KMS-11 (cell line): Measurements from ENCODE around the gene ANKRD34C.

Experiments
- H2AFZ ChIP-seq: fragments of 200-600 bp; sonication (generic); 2 replicates; pipeline ENCODE4 v1.6.1; 2016; ENCODE audit warnings: antibody characterized with exemption, mixed run types, low read depth
- H3K27ac ChIP-seq: fragments of 200-600 bp; sonication (generic); 2 replicates; pipeline ENCODE4 v1.6.1; 2016; ENCODE audit warnings: mild to moderate bottlenecking, mixed run types
- H3K27me3 ChIP-seq: fragments of 200-600 bp; sonication (generic); 2 replicates; pipeline ENCODE4 v1.6.1; 2017; ENCODE audit warnings: mild to moderate bottlenecking, low read depth, mixed run types, moderate library complexity; ENCODE audit not compliant: insufficient read depth
- H3K36me3 ChIP-seq: fragments of 200-600 bp; sonication (generic); 2 replicates; pipeline ENCODE4 v1.6.1; 2017; ENCODE audit warnings: mild to moderate bottlenecking, mixed run types; ENCODE audit not compliant: insufficient read depth
- H3K4me1 ChIP-seq: fragments of 200-600 bp; sonication (generic); 2 replicates; pipeline ENCODE4 v1.6.1; 2016; ENCODE audit warnings: mild to moderate bottlenecking, low read depth, mixed run types; ENCODE audit not compliant: poor library complexity, severe bottlenecking
- H3K4me2 ChIP-seq: fragments of 200-600 bp; sonication (generic); 2 replicates; pipeline ENCODE4 v1.7.0; 2016; ENCODE audit warnings: mild to moderate bottlenecking, mixed run types
- H3K4me3 ChIP-seq: fragments of 200-600 bp; sonication (generic); IDR thresholded peaks from 2 replicates; pipeline ENCODE4 v1.6.1; 2017; ENCODE audit warnings: low read depth, low read length, mixed read lengths; ENCODE audit not compliant: insufficient read depth
- H3K79me2 ChIP-seq: fragments of 200-600 bp; sonication (generic); 2 replicates; pipeline ENCODE4 v1.6.1; 2016; ENCODE audit warnings: low read depth, mixed run types; ENCODE audit not compliant: insufficient read depth
- H3K9ac ChIP-seq: fragments of 200-600 bp; sonication (generic); 2 replicates; pipeline ENCODE4 v1.6.1; 2016; ENCODE audit warnings: mild to moderate bottlenecking, mixed run types
- H4K20me1 ChIP-seq: fragments of 200-600 bp; sonication (generic); 2 replicates; pipeline ENCODE4 v1.6.1; 2016; ENCODE audit warnings: mild to moderate bottlenecking, mixed run types; ENCODE audit not compliant: insufficient read depth
- CTCF ChIP-seq: fragments of 200-600 bp; sonication (generic); conservative IDR thresholded peaks from 2 replicates; pipeline ENCODE4 v1.6.1; 2017; ENCODE audit warnings: low read depth, mild to moderate bottlenecking, antibody characterized with exemption, low read length, moderate library complexity, mixed read lengths

The ANKRD34C gene

DNA sequence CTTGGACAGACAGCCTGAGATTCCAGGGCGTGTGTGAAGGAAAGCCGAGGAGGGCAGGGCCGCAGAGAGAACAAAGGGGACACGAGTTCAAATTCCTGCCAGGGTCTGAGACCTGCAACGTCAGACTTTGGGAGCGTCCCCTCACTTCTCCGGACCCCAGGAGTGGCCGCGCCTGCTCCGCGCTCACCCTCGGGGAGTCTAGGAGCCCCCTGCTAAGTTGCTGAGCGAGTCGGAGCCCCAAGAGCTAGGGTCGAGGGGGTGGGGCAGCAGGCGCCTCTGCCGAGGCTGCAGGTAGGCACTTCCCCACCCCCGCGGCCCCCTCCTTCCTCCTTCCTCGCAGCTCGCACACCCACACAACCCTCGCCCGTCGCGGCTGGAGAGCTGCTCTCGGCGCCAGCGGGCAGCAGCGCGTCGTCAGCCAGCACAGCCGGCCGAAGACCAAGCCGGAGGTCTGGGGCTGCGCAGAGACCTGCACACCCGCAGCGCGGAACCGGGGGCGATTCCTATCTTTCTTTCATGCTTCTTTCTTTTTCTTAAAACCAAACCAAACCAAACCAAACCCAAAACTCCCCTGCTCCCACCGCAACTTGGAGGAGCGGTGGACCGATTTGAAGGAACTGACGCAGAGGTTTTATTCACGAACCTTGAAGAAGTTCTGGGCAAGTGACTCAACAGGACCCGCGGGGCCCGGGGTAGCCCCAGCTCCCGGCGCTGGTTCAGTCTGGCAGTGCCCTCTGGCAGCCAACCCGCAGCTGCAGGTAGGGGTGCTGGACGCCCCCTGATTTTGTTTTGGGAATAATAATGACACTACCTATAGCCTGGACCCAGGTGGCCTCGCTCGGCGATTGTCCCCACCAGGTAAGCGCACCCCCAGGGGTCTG, at the start of gene ANKRD34C:
ANKRD34C (plus strand) TSS at position 352 of the 881 bp plus-strand sequence. CDS start 10,563 bp downstream, outside the sequence.
- TF ChIP-seq CTCF = no peak
- Histone ChIP-seq H3K27me3 (no peaks in the 10 kb centered on the region), H3K4me2 (no peak within 1 kb of the TSS), H4K20me1 (no peaks in the 10 kb centered on the region), H3K79me2 (no peaks in the 10 kb centered on the region), H3K4me1 (no peaks in the 10 kb centered on the region), H3K9ac (no peak within 1 kb of the TSS), H3K4me3 (no peak within 1 kb of the TSS), H3K27ac (no peak within 1 kb of the TSS), H3K36me3 (no peaks in the 10 kb centered on the region), H2AFZ (no peak within 1 kb of the TSS)

DNA sequence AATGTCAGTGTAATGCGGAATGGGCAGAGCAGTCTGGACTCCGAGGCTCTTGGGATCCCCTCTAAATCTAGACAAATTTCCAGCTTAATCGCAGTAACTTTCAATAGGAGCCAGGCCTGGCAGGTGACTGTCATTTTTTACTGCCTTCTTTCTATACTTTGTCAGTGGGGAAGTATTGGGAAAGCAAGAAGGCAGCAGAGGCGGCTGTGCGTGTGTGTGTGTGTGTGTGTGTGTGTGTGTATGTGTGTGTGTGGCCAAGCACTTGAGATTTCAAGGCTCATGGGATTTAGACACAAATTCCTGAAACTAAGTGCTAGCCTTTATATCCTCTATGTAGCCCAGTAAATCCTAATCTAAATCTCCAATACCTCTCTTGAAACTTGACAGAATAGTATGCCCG, 49.3 kb upstream of the ANKRD34C start:
- H3K27ac ChIP-seq = no peak overlapping the region
- no peak overlapping the region for H2AFZ ChIP-seq
- H3K4me2 ChIP-seq = no peak overlapping the region
- no peaks in the 10 kb centered on the region for H3K27me3 ChIP-seq
- no peak overlapping the region for H3K4me3 ChIP-seq
- TF ChIP-seq CTCF = no peak
- H3K79me2 ChIP-seq = no peaks in the 10 kb centered on the region
- H3K9ac ChIP-seq = no peak overlapping the region
- H3K4me1 ChIP-seq = no peaks in the 10 kb centered on the region
- H4K20me1 ChIP-seq = no peaks in the 10 kb centered on the region
- H3K36me3 ChIP-seq = no peaks in the 10 kb centered on the region

DNA sequence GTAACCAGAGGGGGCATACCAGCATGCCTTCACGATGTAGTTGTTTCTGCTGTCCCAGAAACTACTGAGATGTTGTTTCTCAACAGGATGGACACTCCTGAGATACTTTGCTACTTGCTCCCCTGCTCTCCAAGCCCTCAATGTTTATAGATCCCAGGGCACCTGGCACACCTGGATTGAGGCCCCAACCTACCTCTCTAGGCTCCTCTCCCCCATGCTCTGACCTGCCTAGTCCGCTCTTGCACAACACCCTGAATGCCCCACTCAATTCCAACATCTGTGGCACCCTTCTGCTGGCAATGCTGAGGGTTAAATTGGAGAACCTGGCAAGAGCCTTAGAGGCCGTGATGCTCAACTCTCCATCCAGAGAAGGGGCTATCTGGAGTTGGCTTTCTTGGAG, 42.5 kb upstream of the ANKRD34C start:
- no peak overlapping the region for H3K9ac ChIP-seq
- H3K79me2 ChIP-seq = no peaks in the 10 kb centered on the region
- no peak for TF ChIP-seq CTCF
- no peak overlapping the region for H3K27ac ChIP-seq
- no peak overlapping the region for H3K4me3 ChIP-seq
- H3K36me3 ChIP-seq = no peaks in the 10 kb centered on the region
- H2AFZ ChIP-seq = no peak overlapping the region
- H3K4me2 ChIP-seq = no peak overlapping the region
- H4K20me1 ChIP-seq = no peaks in the 10 kb centered on the region
- H3K27me3 ChIP-seq = no peaks in the 10 kb centered on the region
- no peaks in the 10 kb centered on the region for H3K4me1 ChIP-seq

- Histone ChIP-seq H3K27ac (no peak overlapping the region), H3K79me2 (no peaks in the 10 kb centered on the region), H3K27me3 (no peaks in the 10 kb centered on the region), H4K20me1 (no peaks in the 10 kb centered on the region), H3K36me3 (no peaks in the 10 kb centered on the region), H3K9ac (no peak overlapping the region), H3K4me3 (no peak overlapping the region), H3K4me1 (no peaks in the 10 kb centered on the region), H2AFZ (no peak overlapping the region), H3K4me2 (no peak overlapping the region)
- TF ChIP-seq CTCF = no peak
These were observed 38.8 kb upstream of the ANKRD34C start for GRCh38 chr15:79243723-79244122.
